ENCODE measurements around the gene COX6B2. TPM values are rescaled to one million over a fixed set of nuclear protein-coding genes. Genes with fewer than 3 reads are reported as not detected.

The COX6B2 gene
- total and polyA plus RNA-seq, 2 of the 13 experiments (the other 11 are each of a cell fraction or from before 2014, with no cell fraction given): 0.21 TPM; not detected in 1

GRCh38 chr19:55350620-55351315 is 3.8 kb downstream of the COX6B2 start (continued):
- no peak for TF ChIP-seq ZNF18 (CRISPR knock-in tag; IDR thresholded peaks at IDR 0.05; ENCODE audit: insufficient replicate concordance)

- Histone ChIP-seq H3K4me2 (ENCODE audit: low read depth, low read length) (no peak overlapping the region), H4K20me1 (ENCODE audit: insufficient read depth, low read length) (no peaks in the 10 kb centered on the region), H3K27me3 (ENCODE audit: control insufficient read depth in 1 of 2, insufficient read depth in 2 of 2, low read length in 2 of 2) (peaks cover 6 to 21% of the 10 kb centered on the region in 2 experiments), H3K4me3 (replicated peaks in 1 of 3; ENCODE audit: insufficient read depth in 1 of 3, low read depth in 2 of 3, low read length in 3 of 3) (no peak overlapping the region), H3K27ac (ENCODE audit: extremely low read length, insufficient read depth, low read length) (no peak overlapping the region), H2AFZ (ENCODE audit: low read length) (no peak overlapping the region), H3K9ac (ENCODE audit: insufficient read depth, low read depth, low read length) (no peak overlapping the region), H3K36me3 (replicated peaks in 1 of 2; ENCODE audit: control insufficient read depth in 1 of 2, insufficient read depth in 2 of 2, low read length in 2 of 2) (peaks cover 0 to 2% of the 10 kb centered on the region in 2 experiments; a peak in 2 of 5 replicates), H3K9me3 (ENCODE audit: low read length) (no peaks in the 10 kb centered on the region), H3K79me2 (ENCODE audit: insufficient read depth, low read length) (no peaks in the 10 kb centered on the region), H3K4me1 (ENCODE audit: insufficient read depth, low read length) (peaks cover 15% of the 10 kb centered on the region)
- intact Hi-C loops (cut with micrococcal nuclease; ENCODE audit: unreplicated experiment): no loop called here
- no TSS peak for BruUV-seq (replicated peaks)
- DNase-seq (ENCODE audit: low spot score): no peak
- POLR2A ChIA-PET: interaction anchor here (0.6 to 1.9 kb wide), 2 partner anchors 9 to 16 kb away, joined by 4 to 6 read pairs; partner anchors contain the start of gene KMT5C
- no peak for ATAC-seq
- FAIRE-seq: no peak
- CTCF ChIA-PET (ENCODE audit: low intra/inter-chr PET ratio, low total read pairs): no interaction called here
- in situ Hi-C loops (cut with HindIII; ENCODE audit: extremely low pct_ligation_motif_present, low pct_unique_long_range_greater_than_20kb): no loop called here
- 85% methylated on average over 22 of the region's 22 CpGs for WGBS (ENCODE audit: low lambda C conversion rate)
- TF ChIP-seq NR2F1 (CRISPR knock-in tag; IDR thresholded peaks at IDR 0.05) (no peak), NR3C1 (CRISPR knock-in tag; IDR thresholded peaks at IDR 0.05) (no peak), SP5 (CRISPR knock-in tag; IDR thresholded peaks at IDR 0.05; ENCODE audit: borderline replicate concordance, low read depth) (no peak), ZNF318 (CRISPR knock-in tag; IDR thresholded peaks at IDR 0.05) (no peak), FOXO4 (CRISPR knock-in tag; conservative IDR thresholded peaks at IDR 0.05) (no peak), ZNF3 (CRISPR knock-in tag; IDR thresholded peaks at IDR 0.05) (no peak), MTERF4 (CRISPR knock-in tag; IDR thresholded peaks at IDR 0.05) (no peak)
Observed at GRCh38 chr19:55348317-55349034, 6.0 kb downstream of the COX6B2 start.

Data from HepG2 (cell line).